Caco-2 (cell line): ENCODE measurements around the gene ANTKMT. TPM values are rescaled to one million over a fixed set of nuclear protein-coding genes. Genes with fewer than 3 reads are reported as not detected.

Source experiments
- BruUV-seq: library from RNA; stranded (reverse); fragments of 400-500 nt; replicated peaks from 2 replicates; lab custom pipeline; 2021; lab: Mats Ljungman, UMichigan
- CTCF ChIA-PET: fragments of 300-600 bp; sonication (Branson Sonifier 250); formaldehyde crosslinking; loops from one replicate; lab custom pipeline; 2022; ENCODE audit warnings: antibody characterized with exemption; lab: Charles Lee
- POLR2A ChIA-PET: fragments of 300-600 bp; sonication (Branson Sonifier 250); formaldehyde crosslinking; loops from one replicate; lab custom pipeline; 2022; ENCODE audit warnings: antibody characterized with exemption; lab: Charles Lee
- DNase-seq, 2 experiments: peaks; one replicate each; pipeline versions ENCODE4 v3.0.0 to v3.0.0-alpha.2; 2020 to 2022
- H3K27me3 ChIP-seq: replicated peaks from 2 replicates; pipeline ENCODE4 v1.6.0; 2011; ENCODE audit warnings: low read length; ENCODE audit not compliant: control insufficient read depth, insufficient read depth
- H3K36me3 ChIP-seq: 2 replicates; pipeline ENCODE4 v1.5.1; 2011; ENCODE audit warnings: low read length; ENCODE audit not compliant: control insufficient read depth, insufficient read depth
- H3K4me1 ChIP-seq: fragments of 250-450 bp; sonication (Bioruptor Pico); 2 replicates; pipeline ENCODE4 v1.5.1; 2020; ENCODE audit warnings: mild to moderate bottlenecking
- H3K4me3 ChIP-seq: 2 replicates; pipeline ENCODE4 v1.5.1; 2011; ENCODE audit warnings: low read depth, mild to moderate bottlenecking, control low read depth, low read length
- H3K9me3 ChIP-seq: fragments of 250-450 bp; sonication (Bioruptor Pico); 2 replicates; pipeline ENCODE4 v1.5.1; 2020; ENCODE audit warnings: mild to moderate bottlenecking, moderate library complexity
- H3K27ac Mint-ChIP-seq: one replicate; pipeline ENCODE4 v1.8.0; 2022; ENCODE audit warnings: mixed read lengths; ENCODE audit not compliant: unreplicated experiment
- H3K27me3 Mint-ChIP-seq: one replicate; pipeline ENCODE4 v1.8.0; 2022; ENCODE audit warnings: mixed read lengths; ENCODE audit not compliant: insufficient read depth, unreplicated experiment
- H3K36me3 Mint-ChIP-seq: one replicate; pipeline ENCODE4 v1.8.0; 2022; ENCODE audit warnings: mild to moderate bottlenecking, mixed read lengths; ENCODE audit not compliant: insufficient read depth, unreplicated experiment
- H3K4me1 Mint-ChIP-seq: one replicate; pipeline ENCODE4 v1.8.0; 2022; ENCODE audit warnings: low read depth, mixed read lengths; ENCODE audit not compliant: unreplicated experiment
- H3K4me3 Mint-ChIP-seq: one replicate; pipeline ENCODE4 v1.8.0; 2022; ENCODE audit warnings: mild to moderate bottlenecking, moderate library complexity, mixed read lengths; ENCODE audit not compliant: unreplicated experiment
- H3K9me3 Mint-ChIP-seq: one replicate; pipeline ENCODE4 v1.8.0; 2022; ENCODE audit warnings: mixed read lengths; ENCODE audit not compliant: unreplicated experiment
- intact Hi-C: fragments of 100-400 bp; cut with micrococcal nuclease; formaldehyde crosslinking; loops from one replicate; pipeline ENCODE4 v1.10.0; 2022; ENCODE audit not compliant: unreplicated experiment
- total RNA-seq: library from RNA; stranded (reverse); gene quantifications from 2 replicates; pipeline ENCODE4 v1.2.3, GENCODE V29; 2022
- TF ChIP-seq, protein P1 (sequence below), 2 experiments: fragments of 200-600 bp in 1 of 2; IDR thresholded peaks; 1 replicate in 1 of 2; 2 replicates in 1 of 2; pipeline versions ENCODE4 v1.5.1 to v1.8.0; 2011 to 2022; ENCODE audit warnings: antibody characterized with exemption in 1 of 2, control low read depth in 1 of 2, inconsistent platforms in 1 of 2, low read depth in 1 of 2, low read length in 1 of 2, mild to moderate bottlenecking in 1 of 2, moderate library complexity in 1 of 2; ENCODE audit not compliant: insufficient read depth in 1 of 2, severe bottlenecking in 1 of 2, unreplicated experiment in 1 of 2

ANTKMT gene
- total RNA-seq, 1 experiment from 2014 or later = 42.6 TPM

- peaks cover 23% of the 10 kb centered on the region for H3K36me3 Mint-ChIP-seq
- no TSS peak for BruUV-seq
- ChIA-PET CTCF (no interaction called here), POLR2A (no interaction called here)
- H3K27ac Mint-ChIP-seq = no peak overlapping the region
- no peaks in the 10 kb centered on the region for H3K9me3 ChIP-seq
- TF ChIP-seq, protein P1, sequence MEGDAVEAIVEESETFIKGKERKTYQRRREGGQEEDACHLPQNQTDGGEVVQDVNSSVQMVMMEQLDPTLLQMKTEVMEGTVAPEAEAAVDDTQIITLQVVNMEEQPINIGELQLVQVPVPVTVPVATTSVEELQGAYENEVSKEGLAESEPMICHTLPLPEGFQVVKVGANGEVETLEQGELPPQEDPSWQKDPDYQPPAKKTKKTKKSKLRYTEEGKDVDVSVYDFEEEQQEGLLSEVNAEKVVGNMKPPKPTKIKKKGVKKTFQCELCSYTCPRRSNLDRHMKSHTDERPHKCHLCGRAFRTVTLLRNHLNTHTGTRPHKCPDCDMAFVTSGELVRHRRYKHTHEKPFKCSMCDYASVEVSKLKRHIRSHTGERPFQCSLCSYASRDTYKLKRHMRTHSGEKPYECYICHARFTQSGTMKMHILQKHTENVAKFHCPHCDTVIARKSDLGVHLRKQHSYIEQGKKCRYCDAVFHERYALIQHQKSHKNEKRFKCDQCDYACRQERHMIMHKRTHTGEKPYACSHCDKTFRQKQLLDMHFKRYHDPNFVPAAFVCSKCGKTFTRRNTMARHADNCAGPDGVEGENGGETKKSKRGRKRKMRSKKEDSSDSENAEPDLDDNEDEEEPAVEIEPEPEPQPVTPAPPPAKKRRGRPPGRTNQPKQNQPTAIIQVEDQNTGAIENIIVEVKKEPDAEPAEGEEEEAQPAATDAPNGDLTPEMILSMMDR (IDR thresholded peaks at IDR 0.05; ENCODE audit: insufficient read depth in 1 of 2, low read depth in 1 of 2, low read length in 1 of 2, severe bottlenecking in 1 of 2, unreplicated experiment in 1 of 2) = no peak
- H3K4me1 Mint-ChIP-seq = no peaks in the 10 kb centered on the region
- H3K9me3 Mint-ChIP-seq = no peaks in the 10 kb centered on the region
- no peak overlapping the region for H3K4me3 ChIP-seq
- 0 out of 2 replicates have a peak, but pooled peaks cover 6% of the 10 kb centered on the region for H3K4me1 ChIP-seq
- H3K27me3 Mint-ChIP-seq = no peaks in the 10 kb centered on the region
- no peaks in the 10 kb centered on the region for H3K27me3 ChIP-seq
- peaks cover 5% of the 10 kb centered on the region for H3K36me3 ChIP-seq
- H3K4me3 Mint-ChIP-seq = no peak overlapping the region
- intact Hi-C loops = no loop called here
- no peak for DNase-seq
Observed at GRCh38 chr16:674214-674881, 46.6 kb upstream of the ANTKMT start.

DNA sequence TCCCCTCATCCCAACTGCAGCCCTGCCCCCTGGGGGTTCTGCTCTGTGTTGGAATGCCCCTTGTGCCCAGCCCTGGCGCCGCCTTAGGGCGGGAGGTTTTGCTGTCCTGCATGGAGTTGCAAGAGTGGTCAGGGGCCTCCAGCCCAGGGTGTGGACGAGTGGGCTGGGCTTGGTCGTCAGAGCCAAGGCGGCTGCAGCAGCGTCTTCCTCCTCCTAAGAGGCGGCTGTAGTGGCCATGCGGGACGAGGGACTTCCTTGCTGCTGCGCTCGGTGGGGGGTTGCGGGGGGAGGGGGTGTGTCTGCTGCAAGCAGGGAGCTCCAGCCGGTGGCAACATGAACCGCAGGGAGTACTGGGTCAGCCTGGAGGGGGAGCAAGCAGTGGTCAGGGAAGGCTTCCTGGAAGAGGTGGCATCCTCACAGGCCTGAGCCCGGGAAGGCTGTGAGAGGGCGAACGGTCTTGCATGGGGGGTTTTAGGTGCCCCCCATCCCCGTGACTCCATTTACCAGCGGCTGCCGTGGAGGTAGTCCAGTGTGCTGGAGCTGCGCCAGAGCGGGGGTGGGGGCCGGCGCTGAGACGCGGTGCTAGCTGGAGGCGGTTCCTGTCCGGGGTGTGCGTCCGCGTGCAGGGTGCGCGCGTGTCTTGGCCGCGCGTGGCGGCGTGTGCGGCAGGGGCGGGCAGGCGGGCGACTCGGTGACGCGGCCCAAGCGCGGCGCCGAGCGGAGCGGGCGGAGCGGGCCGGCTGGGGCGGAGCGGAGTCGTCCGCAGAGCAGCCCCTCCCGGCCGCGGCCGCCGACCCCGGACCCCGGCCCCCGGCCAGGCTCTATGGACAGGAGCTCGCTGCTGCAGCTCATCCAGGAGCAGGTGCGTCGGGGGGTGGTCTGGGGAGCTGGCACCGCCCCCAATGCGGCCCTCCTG lies 45.7 kb upstream of the ANTKMT start, which contains the start of gene RHBDL1:
Gene RHBDL1 (plus strand): TSS at position 704 of the 916 bp plus-strand sequence. CDS start 120 bp downstream, at position 824.
- ChIA-PET CTCF (no interaction called here), POLR2A (interaction anchor here (0.6 kb wide), 1 partner anchor 46 kb away, joined by 3 read pairs; no protein-coding TSS in a partner anchor)
- no peaks in the 10 kb centered on the region for H3K27me3 Mint-ChIP-seq
- Histone ChIP-seq H3K27me3 (no peaks in the 10 kb centered on the region), H3K36me3 (peaks cover 2% of the 10 kb centered on the region), H3K4me3 (peak within 1 kb of the TSS; percentile 26), H3K9me3 (no peaks in the 10 kb centered on the region), H3K4me1 (0 out of 2 replicates have a peak, but pooled peaks cover 7% of the 10 kb centered on the region)
- H3K4me3 Mint-ChIP-seq = peak within 1 kb of the TSS; percentile 53
- DNase-seq = no peak
- H3K4me1 Mint-ChIP-seq = no peaks in the 10 kb centered on the region
- no TSS peak for BruUV-seq
- no peaks in the 10 kb centered on the region for H3K9me3 Mint-ChIP-seq
- TF ChIP-seq, protein P1 (IDR thresholded peaks at IDR 0.05; ENCODE audit: insufficient read depth in 1 of 2, low read depth in 1 of 2, low read length in 1 of 2, severe bottlenecking in 1 of 2, unreplicated experiment in 1 of 2) = no peak
- intact Hi-C loops = no loop called here
- peaks cover 30% of the 10 kb centered on the region for H3K36me3 Mint-ChIP-seq
- no peak within 1 kb of the TSS for H3K27ac Mint-ChIP-seq

- intact Hi-C loops = no loop called here
- no TSS peak for BruUV-seq
- Histone ChIP-seq H3K4me1 (0 out of 2 replicates have a peak, but pooled peaks cover 10% of the 10 kb centered on the region), H3K27me3 (no peaks in the 10 kb centered on the region), H3K36me3 (peaks cover 1% of the 10 kb centered on the region), H3K4me3 (peak overlapping the region; percentile 23; the same call in 1 of the 2 replicates), H3K9me3 (no peaks in the 10 kb centered on the region)
- H3K27ac Mint-ChIP-seq = no peak overlapping the region
- POLR2A ChIA-PET = interaction anchor here (0.6 kb wide), 1 partner anchor 45 kb away, joined by 3 read pairs; no protein-coding TSS in a partner anchor
- CTCF ChIA-PET = no interaction called here
- peaks cover 33% of the 10 kb centered on the region for H3K36me3 Mint-ChIP-seq
- TF ChIP-seq, protein P1 (IDR thresholded peaks at IDR 0.05; ENCODE audit: insufficient read depth in 1 of 2, low read depth in 1 of 2, low read length in 1 of 2, severe bottlenecking in 1 of 2, unreplicated experiment in 1 of 2) = no peak
- H3K4me3 Mint-ChIP-seq = no peak overlapping the region
- no peaks in the 10 kb centered on the region for H3K9me3 Mint-ChIP-seq
- DNase-seq = no peak
- no peaks in the 10 kb centered on the region for H3K4me1 Mint-ChIP-seq
- H3K27me3 Mint-ChIP-seq = no peaks in the 10 kb centered on the region
Observed at GRCh38 chr16:675884-676564, 44.9 kb upstream of the ANTKMT start.
